Lung (tissue), 12 donors: ENCODE data around the gene BCOR. TPM values are rescaled to one million over a fixed set of nuclear protein-coding genes. Genes with fewer than 3 reads are reported as not detected.

ENCODE experiments used
- ATAC-seq: fragments of 200-7000 bp; cut with Tn5 transposase; one replicate; pipeline ENCODE4 v1.9.1; 2020; ENCODE audit warnings: moderate number of reproducible peaks; ENCODE audit not compliant: insufficient read depth, low FRiP score
- DNase-seq, 3 donors: peaks; one replicate each; pipeline ENCODE4 v3.0.0-alpha.2; 2013 to 2017
- H3K27ac ChIP-seq, 2 donors: one replicate each; pipeline ENCODE4 v1.5.1; 2013; ENCODE audit warnings: mild to moderate bottlenecking in 2 of 2, moderate library complexity in 2 of 2, control low read depth in 1 of 2, inconsistent platforms in 1 of 2, low read depth in 1 of 2, low read length in 1 of 2
- H3K27me3 ChIP-seq, 3 donors: one replicate each; pipeline ENCODE4 v1.5.1; 2013; ENCODE audit warnings: low read length in 2 of 3; ENCODE audit not compliant: control insufficient read depth in 3 of 3, insufficient read depth in 3 of 3
- H3K36me3 ChIP-seq, 4 donors: one replicate each; pipeline ENCODE4 v1.5.1; 2013; ENCODE audit warnings: low read length in 4 of 4, mild to moderate bottlenecking in 1 of 4, moderate library complexity in 1 of 4; ENCODE audit not compliant: control insufficient read depth in 4 of 4, insufficient read depth in 4 of 4
- H3K4me1 ChIP-seq, 5 donors: one replicate each; pipeline ENCODE4 v1.5.1; 2013; ENCODE audit warnings: low read length in 5 of 5, mild to moderate bottlenecking in 2 of 5, moderate library complexity in 1 of 5; ENCODE audit not compliant: control insufficient read depth in 5 of 5, insufficient read depth in 5 of 5
- H3K4me3 ChIP-seq: one replicate; pipeline ENCODE4 v1.5.1; 2013; ENCODE audit warnings: mild to moderate bottlenecking, control low read depth, moderate library complexity
- H3K9ac ChIP-seq, 2 donors: one replicate each; pipeline ENCODE4 v1.5.1; 2013; ENCODE audit warnings: low read length in 2 of 2, control low read depth in 1 of 2; ENCODE audit not compliant: insufficient read depth in 1 of 2
- H3K9me3 ChIP-seq, 4 donors: one replicate each; pipeline ENCODE4 v1.5.1; 2013; ENCODE audit warnings: low read length in 3 of 4, mild to moderate bottlenecking in 1 of 4, moderate library complexity in 1 of 4; ENCODE audit not compliant: control insufficient read depth in 4 of 4, insufficient read depth in 3 of 4
- WGBS, 2 donors: extraction: QIAGEN DNeasy Blood & Tissue Kit; methylation state at CpG; one replicate each; pipeline ENCODE4 v1.1.7; 2013; 5-methylcytosine and 5-hydroxymethylcytosine counted together
- polyA plus RNA-seq, 2 donors: library from polyadenylated mRNA; stranded (reverse); fragments of 200-250 nt; gene quantifications; one replicate each; pipeline ENCODE4 v1.2.1, GENCODE V29; 2013
- total RNA-seq, 2 donors: library from RNA; depleted of rRNA in 1 of 2; stranded (reverse); fragments of >200 nt in 1 of 2; gene quantifications; one replicate each; pipeline ENCODE4 v1.2.1, GENCODE V29; 2014 to 2021
- TF ChIP-seq, protein P1 (sequence below): IDR thresholded peaks from 2 replicates; pipeline ENCODE4 v1.5.1; 2012; ENCODE audit warnings: mild to moderate bottlenecking; ENCODE audit errors: control extremely low read depth, extremely low read depth
- donor health status: control.
- donor health status: control.
- donor health status: Bipolar disorder and iron deficiency.
- donor health status: healthy.
- donor health status: DM: yes; HTN: yes; CAD: no.

The BCOR gene
- total and polyA plus RNA-seq, 4 donors = 10.8 to 67.2 (median 15.9) TPM

GRCh38 chrX:40083979-40084359 is 13.8 kb downstream of the BCOR start:
- ATAC-seq (no peak), DNase-seq (no peak)
- no peaks in the 10 kb centered on the region for H3K36me3 ChIP-seq
- WGBS, 2 donors = 19 to 23% methylated on average over 26 of the region's 26 CpGs
- peaks cover 0 to 2% (median 0%) of the 10 kb centered on the region in 4 donors for H3K9me3 ChIP-seq
- TF ChIP-seq, protein P1, sequence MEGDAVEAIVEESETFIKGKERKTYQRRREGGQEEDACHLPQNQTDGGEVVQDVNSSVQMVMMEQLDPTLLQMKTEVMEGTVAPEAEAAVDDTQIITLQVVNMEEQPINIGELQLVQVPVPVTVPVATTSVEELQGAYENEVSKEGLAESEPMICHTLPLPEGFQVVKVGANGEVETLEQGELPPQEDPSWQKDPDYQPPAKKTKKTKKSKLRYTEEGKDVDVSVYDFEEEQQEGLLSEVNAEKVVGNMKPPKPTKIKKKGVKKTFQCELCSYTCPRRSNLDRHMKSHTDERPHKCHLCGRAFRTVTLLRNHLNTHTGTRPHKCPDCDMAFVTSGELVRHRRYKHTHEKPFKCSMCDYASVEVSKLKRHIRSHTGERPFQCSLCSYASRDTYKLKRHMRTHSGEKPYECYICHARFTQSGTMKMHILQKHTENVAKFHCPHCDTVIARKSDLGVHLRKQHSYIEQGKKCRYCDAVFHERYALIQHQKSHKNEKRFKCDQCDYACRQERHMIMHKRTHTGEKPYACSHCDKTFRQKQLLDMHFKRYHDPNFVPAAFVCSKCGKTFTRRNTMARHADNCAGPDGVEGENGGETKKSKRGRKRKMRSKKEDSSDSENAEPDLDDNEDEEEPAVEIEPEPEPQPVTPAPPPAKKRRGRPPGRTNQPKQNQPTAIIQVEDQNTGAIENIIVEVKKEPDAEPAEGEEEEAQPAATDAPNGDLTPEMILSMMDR = no peak
- no peak overlapping the region for H3K27ac ChIP-seq
- no peak overlapping the region for H3K9ac ChIP-seq
- peaks cover 7 to 82% (median 32%) of the 10 kb centered on the region in 5 donors for H3K4me1 ChIP-seq
- peaks cover 4 to 55% (median 16%) of the 10 kb centered on the region in 3 donors for H3K27me3 ChIP-seq
- H3K4me3 ChIP-seq = no peak overlapping the region

DNA sequence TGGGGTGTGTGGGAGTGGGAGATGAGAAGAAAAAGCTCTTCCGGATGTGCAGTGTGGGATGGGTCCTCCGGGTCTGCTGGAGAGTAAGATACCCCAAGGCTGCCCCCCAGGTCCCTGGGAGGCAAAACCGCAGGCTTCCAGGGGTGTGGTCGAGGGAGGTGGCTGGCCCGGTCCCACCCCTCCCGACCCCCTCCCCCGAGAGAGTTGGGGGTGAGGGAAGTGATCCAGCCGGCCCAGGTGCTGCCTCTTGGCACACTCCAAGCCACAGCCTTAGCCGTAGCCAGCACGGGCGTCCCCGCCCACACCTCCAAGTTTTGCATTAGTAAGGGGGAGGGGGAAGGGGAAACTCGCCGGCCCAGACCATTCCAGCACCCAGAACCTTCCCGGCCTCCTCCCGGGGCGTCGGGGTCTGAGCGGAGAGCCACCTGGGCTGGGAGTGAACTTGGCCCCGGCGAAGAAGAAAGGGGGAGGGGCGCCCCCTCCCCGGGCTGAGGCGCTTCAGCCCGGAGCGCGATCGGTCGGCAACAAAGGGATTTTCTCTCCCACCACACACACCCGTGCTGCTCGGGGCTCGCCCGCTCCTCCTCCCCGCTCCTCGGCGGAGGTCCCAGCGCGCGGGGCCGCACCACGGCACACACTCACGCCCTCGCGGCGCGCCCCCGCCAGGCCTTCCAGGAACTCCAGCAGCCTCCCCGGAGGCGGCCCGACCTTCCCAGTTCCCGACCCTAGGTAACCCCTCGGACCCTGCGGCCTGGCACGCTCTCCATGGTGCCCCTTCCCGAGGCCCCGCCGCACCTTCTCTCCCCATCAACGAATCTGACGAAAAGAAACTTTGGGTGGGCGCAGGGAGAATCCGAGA is 14.4 kb downstream of the BCOR start:
- ATAC-seq = peak; percentile 17
- TF ChIP-seq, protein P1 = no peak
- Histone ChIP-seq H3K9me3 (no peaks in the 10 kb centered on the region), H3K9ac (no peak overlapping the region), H3K4me1 (peaks cover 7 to 76% (median 31%) of the 10 kb centered on the region in 5 donors), H3K4me3 (peak overlapping the region; percentile 3), H3K27ac (no peak overlapping the region), H3K27me3 (peaks cover 4 to 50% (median 16%) of the 10 kb centered on the region in 3 donors), H3K36me3 (no peaks in the 10 kb centered on the region)
- 5 to 7% methylated on average over 12 to 61 of the region's 61 CpGs for WGBS, 2 donors
- DNase-seq = peak in 2 of 3 donors; percentile 42 to 63

DNA sequence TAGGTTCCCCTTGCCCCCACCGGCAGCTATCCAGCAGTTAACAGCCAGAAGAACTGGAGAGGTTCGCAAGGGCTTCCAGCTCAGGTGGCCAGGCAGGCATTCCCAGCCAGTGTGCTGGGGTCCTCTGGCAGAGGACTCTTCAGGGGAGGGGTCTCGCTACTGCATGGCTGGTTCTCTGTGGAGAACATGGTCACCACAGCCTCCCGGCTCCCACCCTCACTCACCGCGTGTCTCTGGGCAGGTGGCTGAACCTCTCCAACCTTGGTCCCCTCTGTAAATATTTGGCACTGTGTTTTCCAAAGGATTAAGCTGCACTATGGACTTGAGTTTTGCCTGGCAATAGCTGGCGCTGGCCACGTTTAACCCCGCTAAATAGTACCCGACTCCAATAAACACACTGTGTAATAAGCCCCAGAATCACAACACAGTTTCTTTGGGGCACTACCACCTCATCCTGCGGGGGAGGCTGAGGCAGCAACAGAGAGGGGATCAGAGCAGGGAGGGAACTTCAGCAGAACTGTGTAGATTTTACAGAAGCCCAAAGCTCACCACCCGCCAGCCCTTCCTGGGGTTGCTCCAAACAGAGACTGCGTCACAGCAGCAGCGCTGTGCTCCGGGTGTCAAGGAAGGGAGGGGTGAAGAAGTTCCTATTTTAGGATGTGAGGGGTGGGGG is 15.2 kb downstream of the BCOR start:
- 35 to 54% methylated on average over 12 to 15 of the region's 15 CpGs for WGBS, 2 donors

More for the DNA sequence above, 15.2 kb downstream of the BCOR start:
- H3K27ac ChIP-seq = no peak overlapping the region
- peaks cover 7 to 69% (median 27%) of the 10 kb centered on the region in 5 donors for H3K4me1 ChIP-seq
- H3K4me3 ChIP-seq = no peak overlapping the region
- H3K36me3 ChIP-seq = peaks cover 0 to 1% (median 0%) of the 10 kb centered on the region in 4 donors
- ATAC-seq (no peak), DNase-seq (no peak)
- H3K9me3 ChIP-seq = no peaks in the 10 kb centered on the region
- TF ChIP-seq, protein P1 = no peak
- peaks cover 2 to 43% (median 16%) of the 10 kb centered on the region in 3 donors for H3K27me3 ChIP-seq
- H3K9ac ChIP-seq = no peak overlapping the region
